ENCODE measurements around the gene KCNK15.
"Not testable (repeated sequence)": the region's sequence is repeated elsewhere in the genome, so short reads cannot be mapped to it uniquely, and the experiment has no call there.

Gene KCNK15

DNA sequence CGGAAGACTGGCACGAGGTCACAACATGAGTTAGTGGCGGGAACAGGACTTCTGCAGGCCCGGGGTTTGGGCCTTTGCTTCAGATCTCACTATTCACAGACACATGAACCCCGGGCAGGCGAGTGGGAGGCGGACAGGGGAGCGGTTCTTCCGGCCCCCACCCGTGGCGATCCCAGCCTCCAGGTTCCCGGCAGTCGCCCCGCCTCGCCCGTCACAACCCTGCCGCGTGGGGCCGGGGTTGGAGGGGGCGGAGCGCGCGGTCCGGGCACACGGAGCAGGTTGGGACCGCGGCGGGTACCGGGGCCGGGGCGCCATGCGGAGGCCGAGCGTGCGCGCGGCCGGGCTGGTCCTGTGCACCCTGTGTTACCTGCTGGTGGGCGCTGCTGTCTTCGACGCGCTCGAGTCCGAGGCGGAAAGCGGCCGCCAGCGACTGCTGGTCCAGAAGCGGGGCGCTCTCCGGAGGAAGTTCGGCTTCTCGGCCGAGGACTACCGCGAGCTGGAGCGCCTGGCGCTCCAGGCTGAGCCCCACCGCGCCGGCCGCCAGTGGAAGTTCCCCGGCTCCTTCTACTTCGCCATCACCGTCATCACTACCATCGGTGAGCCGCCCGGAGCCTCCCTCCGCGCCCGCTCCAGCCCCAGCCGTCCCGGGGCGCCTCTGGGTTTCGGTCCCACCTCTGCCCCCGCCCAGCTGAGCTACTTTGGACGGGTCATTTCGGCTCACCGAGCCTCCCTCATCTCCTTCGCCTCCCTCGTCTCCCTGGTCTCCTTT lies at the start of gene KCNK15:
Gene KCNK15 (plus strand): TSS at position 268 of the 769 bp plus-strand sequence. CDS start 46 bp downstream, at position 314.
- DNase-seq = peak; percentile 26

DNA sequence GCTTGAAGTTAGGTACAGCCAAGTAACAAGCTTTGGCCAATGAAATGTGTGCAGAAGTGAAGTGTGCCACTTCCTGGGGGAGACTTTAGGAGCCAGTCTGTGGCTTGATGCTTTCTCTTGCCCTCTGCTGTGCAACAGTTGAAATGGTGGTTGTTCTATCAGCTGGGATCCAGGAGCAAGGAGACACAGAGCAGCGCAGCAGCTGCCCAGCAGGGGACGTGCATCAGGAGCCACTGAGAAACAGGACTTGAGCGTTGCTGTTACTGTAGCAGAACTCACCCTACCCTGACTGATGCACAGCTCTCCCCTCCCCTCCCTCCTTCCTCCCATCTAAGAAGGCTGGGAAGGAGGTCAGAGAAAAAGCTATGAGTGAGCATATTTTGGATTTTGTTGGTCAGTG lies 49.4 kb upstream of the KCNK15 start:
- no peak for DNase-seq

DNA sequence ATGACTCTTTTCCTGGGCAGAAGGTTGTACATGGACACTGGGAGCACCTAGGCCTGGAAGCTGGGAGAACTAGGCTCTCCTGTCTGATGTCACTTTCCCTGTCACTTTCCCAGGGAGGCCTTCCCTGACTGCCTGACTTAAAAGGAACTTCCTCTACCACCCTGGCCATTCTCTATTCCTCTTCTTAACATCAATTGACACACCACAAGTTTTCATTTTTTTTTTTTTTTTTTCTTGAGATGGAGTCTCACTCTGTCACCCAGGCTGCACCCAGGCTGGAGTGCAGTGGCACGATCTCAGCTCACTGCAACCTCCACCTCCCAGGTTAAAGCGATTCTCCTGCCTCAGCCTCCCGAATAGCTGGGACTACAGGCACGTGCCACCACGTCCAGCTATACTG lies 48.6 kb upstream of the KCNK15 start:
- DNase-seq = not testable (repeated sequence)

DNA sequence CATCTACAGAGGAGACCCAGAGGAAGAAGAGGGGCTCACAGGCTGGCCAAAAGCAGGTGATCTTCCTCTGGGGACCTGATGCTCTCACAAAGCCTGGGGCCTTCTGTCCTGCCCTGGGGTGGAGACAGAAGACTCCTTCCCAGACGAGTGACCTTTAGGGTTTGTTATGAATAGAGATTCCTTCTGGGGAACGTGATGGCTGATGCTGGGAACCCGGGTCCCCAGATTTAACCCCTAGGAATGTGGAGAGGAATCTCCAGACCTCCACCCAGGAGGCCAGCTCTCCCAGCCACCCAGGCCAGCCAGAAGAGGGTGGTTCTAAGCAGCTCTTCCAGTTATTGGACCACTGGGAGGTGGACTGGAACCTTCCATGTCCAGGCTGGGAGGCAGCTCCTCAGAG lies 47.3 kb upstream of the KCNK15 start:
- DNase-seq = no peak

DNA sequence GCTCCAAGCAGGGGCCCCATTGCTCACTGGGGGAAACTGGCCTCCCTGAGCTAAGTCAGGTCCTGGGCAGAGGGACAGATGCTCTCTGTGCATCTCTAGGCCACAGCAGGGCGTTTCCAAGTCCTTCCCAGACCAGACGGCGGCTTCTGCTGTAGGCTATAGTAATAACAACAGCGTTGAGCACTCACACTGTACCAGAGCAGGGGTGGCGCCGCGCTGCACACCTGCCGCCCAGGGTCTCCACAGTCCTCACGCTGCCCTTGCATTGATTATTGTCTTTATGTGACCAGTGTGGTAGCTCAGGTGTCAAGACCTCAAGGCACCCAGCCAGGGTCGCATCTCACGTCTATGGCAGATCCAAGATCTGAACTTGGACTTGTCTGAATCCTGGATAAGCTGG lies 45.4 kb upstream of the KCNK15 start:
- no peak for DNase-seq

DNA sequence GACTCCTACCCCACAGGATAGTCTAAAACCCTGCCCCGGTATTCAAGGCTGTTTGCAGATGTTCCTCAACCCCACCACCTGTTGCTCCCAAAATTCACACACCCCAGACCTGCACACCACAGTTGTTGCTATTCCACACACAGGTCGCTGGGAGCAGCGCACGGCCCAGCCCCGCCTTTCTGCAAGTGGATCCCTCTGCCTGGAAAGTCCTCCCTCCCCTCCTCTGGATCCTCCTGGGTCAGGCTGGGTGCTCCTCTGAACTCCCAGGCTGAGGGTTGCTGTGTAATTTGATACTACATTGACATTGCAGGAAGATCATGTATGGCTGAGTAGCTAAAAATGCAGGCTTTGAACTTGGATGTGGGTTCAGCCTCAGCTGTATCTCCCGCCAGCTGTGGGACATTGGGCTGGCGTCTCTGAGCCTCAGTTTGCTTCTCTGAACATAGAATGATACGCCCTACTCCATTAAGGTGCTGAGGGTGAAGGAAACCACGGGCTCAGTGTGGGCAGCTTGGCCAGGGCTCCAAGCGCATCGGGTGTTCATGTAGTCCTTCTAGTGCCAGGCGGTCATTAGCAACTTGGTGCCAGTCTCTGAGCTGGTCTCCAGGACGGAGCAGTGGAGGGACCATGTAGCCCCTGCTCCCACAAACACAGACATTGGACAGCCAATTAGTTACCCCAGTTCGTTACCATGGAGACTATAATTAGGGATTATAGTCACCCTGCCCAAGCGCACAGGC lies 44.4 kb upstream of the KCNK15 start:
- no peak for DNase-seq

DNA sequence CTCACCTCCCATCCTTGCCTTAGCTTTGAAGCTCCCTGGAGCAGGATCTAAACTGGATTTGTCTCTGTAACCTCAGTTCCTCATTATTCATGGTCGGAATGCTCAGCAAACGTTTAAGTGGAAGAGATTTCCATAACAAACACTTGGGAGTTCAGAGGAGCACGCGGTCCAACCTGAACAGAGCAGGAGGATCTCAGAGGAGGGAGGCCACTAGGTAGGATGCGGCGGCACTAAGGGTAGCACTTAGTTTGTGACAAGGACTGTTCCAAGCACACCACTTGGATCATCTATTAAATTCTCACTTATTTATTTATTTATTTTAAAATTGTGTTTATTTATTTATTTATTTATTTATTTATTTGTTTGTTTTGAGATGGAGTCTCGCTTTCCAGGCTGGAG lies 43.8 kb upstream of the KCNK15 start:
- no peak for DNase-seq

DNA sequence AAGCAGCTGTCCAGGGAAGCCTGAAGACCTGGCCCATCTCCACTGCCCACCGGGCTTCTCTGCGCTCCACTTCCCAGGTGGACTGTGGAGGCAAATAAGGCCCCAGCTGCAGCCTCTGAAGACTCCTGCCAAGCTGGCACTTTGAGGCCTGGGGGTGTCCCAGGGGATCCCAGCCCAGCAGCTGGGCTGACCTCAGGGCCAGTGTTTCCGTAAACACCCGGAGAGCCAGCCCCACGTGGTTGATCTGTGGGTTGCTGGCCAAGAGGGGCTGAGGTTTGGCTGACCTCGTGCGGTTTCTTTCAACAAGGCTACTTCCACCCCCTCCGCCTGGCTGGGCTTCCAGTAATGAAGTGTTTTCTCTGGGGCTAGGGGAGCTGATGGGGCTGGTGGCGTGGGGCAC lies 42.9 kb upstream of the KCNK15 start:
- no peak for DNase-seq

DNA sequence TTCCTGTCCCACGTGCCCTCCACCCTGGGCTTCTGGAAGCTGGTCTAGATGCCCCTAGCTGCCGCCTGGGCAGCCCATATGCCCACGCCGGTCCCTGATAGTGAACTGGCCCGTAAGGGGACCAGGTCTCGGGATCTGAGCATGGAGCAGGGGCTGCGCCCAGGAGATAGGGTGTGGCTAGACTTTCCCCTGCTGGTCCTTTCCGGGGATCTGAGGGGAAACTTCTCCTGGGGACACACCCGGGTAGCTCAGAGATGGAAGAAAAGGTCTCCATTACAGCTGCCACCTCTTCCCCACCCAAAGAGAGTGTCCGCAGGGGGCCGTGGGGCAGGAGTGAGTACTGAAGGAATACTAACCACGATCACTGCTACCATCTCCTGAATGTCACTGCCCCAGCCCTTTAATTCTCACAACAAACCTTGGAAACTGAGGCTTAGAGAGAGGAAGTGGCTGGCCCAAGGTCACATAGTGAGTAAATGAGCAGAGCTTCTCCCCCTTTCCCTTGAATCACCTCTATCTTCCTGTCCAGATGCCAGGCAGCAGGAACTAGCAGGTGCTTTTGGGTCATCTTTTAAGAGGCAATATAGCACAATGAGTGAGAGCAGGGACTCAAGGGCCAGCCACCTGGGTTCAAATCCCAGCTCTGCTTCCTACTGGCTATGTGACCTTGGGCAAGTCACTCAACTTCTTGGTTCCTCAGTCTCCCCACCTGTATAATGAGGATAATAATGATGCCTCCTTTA lies 42.3 kb upstream of the KCNK15 start:
- no peak for DNase-seq

DNA sequence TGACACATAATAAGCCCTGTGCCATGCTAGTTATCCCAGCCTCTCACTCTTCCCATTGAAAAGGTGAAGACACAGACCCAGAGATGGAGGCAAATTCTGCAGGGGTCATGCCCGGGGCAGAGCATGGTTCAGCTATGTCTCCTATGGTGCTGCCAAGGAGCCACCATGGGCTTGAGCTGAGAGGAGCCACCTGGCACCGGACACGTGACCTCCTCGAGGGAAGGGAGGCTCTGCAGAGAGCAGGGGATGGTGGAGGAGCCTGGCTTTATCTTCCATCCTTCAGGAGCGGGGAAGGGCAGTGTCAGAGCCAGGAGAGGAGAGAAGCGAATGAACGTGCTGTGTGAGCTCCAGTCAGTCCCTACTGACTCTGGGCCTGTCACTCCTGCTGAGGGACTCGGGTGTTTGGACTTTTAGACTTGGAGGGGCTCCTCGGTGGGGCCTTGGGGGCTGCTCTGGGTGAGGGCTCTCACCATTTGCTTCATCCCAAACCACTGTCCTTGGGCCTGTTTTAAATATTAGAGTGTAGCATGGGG lies 41.6 kb upstream of the KCNK15 start:
- no peak for DNase-seq

DNA sequence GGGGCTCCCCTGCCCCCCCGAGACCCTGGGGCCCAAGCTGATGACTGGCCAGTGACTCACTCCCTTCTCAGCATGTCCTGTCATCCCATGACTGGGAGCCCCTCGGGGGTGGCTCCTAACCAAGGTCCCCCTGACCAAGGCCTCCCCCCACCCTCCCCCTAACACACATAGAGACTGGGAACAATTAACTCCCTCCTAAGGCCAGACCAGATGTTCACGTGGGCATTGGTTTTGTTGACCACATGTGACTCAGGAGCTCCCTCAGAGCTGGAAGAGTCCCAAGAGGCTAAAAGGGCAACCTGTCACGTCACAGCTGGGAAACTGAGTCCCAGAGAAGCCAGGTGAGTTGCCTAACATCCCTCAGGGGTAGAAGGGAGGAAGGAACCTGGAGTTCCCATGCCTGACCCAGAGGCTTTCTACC lies 41.1 kb upstream of the KCNK15 start:
- DNase-seq = no peak

DNA sequence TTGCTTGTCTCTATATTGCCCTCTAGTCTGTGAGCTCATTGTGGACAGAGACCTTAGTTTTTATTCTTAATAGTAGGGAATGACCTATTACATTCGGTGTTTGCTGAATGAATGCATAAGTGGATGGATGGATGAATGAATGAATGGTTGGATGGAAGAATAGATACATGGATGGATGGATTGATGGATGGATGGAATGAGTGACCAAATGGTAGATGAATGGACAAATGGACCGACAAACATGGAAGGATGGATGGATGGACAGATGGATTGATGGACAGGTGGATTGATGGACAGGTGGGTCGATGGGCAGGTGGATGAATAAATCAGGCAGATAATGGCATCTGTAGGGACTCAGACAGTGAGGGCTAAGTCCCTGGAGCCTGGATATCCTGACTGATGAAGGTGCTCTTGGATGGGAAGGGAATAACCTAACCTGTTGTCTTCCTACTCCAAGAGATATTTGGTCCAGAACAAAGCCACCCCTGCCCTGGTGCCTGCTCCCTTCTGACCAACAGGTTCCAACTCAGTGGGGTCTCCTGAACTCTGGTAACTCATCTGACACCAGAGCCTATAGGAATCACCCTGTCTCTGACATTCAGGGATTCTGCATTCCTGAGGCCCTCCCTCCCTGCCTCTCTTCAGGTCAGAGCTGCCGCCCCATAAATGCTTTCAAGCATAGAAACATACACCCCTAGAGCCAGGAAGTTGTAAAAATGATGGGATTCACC lies 40.1 kb upstream of the KCNK15 start:
- DNase-seq = no peak

DNA sequence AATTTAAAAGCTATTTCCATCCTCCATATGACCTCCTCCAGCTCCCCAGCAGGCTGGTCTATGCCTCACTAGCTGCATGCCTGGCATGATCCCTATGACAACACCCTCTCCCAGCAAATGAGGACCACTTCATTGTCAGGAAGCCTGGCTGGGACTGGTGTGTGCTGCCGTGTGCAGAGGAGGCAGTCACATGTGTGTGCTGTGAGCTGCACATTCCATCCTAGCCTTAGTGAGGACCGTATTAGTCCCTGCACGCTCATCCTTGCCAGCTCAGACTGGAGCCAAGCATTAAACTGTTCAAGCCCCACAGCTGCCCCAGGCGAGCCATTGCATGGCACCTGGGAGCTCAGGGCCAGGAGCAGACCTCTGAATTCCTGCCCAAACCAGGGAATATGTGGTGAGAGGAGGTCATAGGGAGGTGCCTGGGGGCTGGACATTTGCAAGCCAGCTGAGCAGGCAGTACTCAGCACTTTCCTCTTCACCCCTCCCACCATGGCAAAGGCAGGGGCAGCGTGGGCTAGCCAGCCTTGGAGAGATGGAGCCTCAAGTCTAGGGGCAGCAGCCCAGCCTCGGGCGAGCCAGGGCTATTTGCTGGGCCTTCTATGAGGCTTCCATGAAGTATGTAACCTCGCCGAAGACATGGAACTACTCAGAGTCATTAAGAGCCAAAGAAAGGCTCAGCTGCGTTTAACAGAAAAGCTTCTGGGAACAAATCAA lies 39.2 kb upstream of the KCNK15 start:
- no peak for DNase-seq

DNA sequence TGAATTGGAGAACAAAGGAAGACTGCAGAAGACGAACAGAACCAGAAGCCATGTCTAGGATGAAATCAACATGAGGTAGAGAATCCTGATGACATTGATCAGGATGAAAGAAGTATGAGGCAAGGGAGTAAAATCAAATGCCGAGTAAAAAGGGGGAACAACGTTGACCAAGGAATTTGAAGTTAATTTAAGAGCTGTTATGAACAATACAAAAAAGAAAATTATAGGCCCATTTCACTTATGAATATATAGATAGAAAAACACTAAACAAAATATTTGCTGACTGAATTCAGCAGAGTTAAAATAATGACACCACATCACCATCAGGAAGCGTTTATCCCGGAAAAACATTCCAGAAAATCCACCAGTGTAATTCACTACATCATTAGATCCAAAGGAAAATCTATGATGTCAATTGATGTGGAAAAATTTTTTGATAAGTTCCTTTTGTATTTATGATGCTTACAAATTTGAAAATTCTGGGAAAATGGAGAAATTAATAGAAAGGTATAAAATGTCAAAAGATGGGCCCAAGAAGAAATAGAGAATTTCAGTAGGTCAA lies 38.6 kb upstream of the KCNK15 start:
- no peak for DNase-seq

DNA sequence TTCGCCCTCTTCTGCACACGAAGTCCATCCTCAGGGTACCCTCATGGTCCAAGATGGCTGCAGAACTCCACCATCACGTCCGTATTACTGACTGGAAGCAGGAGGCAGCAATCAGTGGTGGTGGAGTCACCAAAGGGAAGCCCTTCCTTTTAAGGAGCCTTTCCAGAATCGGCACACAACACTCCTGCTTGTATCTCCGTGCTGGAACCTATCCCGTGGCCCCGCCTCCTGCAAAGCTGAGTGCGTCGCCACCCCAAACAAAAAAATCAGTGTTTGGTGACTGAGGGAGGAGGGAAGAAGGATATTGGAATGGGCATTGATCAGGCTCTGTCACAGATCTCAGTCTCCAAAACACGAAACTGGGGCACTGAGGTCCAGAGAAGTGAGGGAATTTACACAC lies 36.3 kb upstream of the KCNK15 start:
- DNase-seq = no peak

DNA sequence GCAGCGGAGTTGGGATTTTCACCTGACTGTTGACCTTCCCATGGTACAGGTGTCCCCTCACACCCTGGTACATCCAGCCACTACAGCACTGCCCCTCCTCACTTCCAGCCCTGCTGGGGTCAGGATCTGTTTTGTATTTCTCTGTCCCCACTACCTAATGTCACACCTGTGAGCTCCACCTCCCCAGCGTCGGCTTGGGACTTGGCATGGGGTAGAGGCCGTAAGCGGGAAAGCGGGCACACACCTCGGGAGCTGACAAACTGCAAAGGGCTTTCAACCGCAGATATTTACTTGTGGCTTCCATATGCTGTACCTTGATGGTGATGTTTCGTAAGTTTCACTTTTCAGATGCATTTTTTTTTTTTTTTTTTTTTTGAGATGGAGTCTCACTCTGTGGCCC lies 35.9 kb upstream of the KCNK15 start:
- DNase-seq = no peak

DNA sequence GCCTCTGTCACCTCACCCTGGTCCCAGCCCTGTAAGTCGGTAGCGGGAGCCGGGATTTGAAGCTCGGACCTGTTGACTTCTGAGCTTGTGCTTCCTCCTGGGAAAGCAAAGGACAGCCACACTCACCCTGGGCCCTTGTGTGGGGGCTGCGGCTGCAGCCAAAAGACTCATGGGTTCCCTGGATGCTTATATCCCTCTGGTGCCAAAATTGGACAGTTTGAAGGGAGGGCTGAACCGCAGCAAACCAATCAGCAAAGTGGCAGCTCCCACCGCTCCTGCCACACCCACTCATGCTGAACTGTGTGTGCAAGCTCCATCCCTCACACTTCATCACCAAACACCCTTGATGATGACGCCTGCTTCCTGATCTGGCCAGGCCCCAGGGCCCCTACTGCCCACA lies 34.4 kb upstream of the KCNK15 start:
- no peak for DNase-seq

DNA sequence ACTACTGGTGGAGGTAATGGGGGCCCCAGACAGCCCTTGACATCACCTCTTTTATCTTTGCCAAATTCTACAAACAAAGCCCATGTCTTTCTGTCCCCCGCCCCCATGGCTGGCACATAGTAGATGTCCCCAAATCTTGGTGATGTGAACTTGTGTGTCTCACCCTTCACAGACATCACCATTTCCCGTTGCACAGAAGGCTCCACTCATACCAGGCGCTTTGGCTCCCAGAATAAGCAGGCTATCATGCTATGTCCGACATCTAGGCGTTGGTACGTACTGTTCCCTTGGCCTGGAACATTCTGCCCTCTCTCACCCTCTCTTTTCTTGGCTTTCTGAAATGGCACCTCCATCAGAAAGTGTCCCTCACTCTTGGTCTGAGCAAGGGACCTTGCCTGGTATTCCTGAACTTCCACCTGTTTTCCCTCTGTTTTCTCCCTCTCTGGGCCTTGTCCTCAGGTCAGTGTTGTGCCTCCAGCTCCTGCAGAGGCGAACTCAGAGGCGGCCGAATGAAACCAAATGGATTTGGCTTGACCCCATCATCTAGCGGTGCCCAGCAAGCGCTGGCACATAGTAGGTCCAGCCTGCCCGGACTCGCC lies 31.5 kb upstream of the KCNK15 start:
- no peak for DNase-seq

DNA sequence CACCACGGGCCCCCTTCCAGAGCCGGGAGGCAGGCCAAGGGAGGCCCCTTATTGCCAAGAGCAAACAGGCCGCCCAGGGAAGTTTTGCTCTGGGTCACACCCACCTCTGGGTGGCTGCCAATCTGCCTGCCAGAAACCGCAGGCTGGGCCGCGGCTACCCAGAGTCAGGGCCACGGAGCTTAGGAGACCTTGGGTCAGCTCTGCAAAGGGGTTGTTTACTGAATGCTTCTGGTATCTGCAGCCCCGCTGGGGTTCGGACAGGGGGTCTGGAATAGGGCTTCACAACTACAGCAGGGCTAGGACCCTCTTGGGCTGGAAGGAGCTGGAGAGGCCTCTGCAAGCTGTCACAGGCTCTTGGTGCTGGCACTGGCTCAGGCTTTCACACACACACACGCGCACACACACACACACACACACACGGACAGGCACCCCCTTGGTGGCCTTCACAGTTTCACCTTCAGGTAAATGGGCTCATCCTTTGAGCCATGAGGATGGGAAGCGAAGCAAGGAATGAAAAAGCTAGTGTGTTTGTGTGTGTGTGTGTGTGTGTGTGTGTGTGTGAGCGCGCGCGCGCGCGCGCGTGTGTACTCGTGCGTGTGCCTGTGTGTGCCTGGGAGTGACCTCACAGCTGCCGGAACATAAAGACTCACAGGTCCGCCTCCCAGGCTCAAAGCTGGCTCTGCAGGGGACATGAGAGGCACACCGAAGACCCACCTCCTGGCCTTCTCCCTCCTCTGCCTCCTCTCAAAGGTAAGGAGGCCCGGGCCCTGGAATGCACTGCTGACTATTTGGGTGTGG lies 30.8 kb upstream of the KCNK15 start, which contains the start of gene CCN5:
Gene CCN5 (plus strand): TSS at position 669 of the 798 bp plus-strand sequence. CDS start 22 bp downstream, at position 691.
- DNase-seq = no peak

All from activated CD4-positive, alpha-beta T cell treated with anti-CD3 and anti-CD28 coated beads, Interleukin-2, Interleukin-6, amounts not matched to agents 100 ng/mL and 50 ng/mL, durations not matched to agents 16 hours and 8 hours (primary cell).